Esophagus squamous epithelium (tissue), 4 donors: ENCODE measurements around the gene MLLT10.

Source experiments
- CTCF ChIP-seq, 6 experiments: fragments of 450-650 bp in 4 of 6; fragments of 200-600 bp in 2 of 6; sonication (generic) in 2 of 6; IDR thresholded peaks; one replicate each; pipeline ENCODE4 v1.5.1; 2016 to 2019; ENCODE audit warnings: antibody characterized with exemption in 6 of 6, mild to moderate bottlenecking in 4 of 6, moderate library complexity in 4 of 6
- POLR2A ChIP-seq, 4 donors: fragments of 450-650 bp; IDR thresholded peaks; one replicate each; pipeline ENCODE4 v1.6.1; 2017; ENCODE audit warnings: antibody characterized with exemption in 4 of 4, mild to moderate bottlenecking in 4 of 4, moderate library complexity in 3 of 4

GRCh38 chr10:21758696-21759095 lies 224.7 kb downstream of the MLLT10 start:
- TF ChIP-seq CTCF (IDR thresholded peaks at IDR 0.05), result no peak
- no peak for TF ChIP-seq POLR2A (IDR thresholded peaks at IDR 0.05)
